ENCODE results near the gene SLC13A5.
"Not testable (repeated sequence)": the region's sequence is repeated elsewhere in the genome, so short reads cannot be mapped to it uniquely, and the experiment has no call there.

SLC13A5 gene

GRCh38 chr17:6752068-6752909 lies 39.1 kb upstream of the SLC13A5 start:
- no peak for DNase-seq (ENCODE audit: low read depth, low spot score)
- Histone ChIP-seq H3K27ac (no peak overlapping the region; the same call in 1 of the 2 replicates), H3K4me3 (no peak overlapping the region), H3K9ac (ENCODE audit: insufficient read length) (no peak overlapping the region), H3K9me3 (ENCODE audit: low read depth, low read length) (no peaks in the 10 kb centered on the region), H3K36me3 (ENCODE audit: insufficient read depth, low read length) (no peaks in the 10 kb centered on the region)
- no peak for TF ChIP-seq FOXP2 (optimal IDR thresholded peaks at IDR 0.05; ENCODE audit: control extremely low read depth, extremely low read length, insufficient read depth)
- TF ChIP-seq EZH2 (IDR thresholded peaks at IDR 0.05), result no peak
- no peak for TF ChIP-seq POLR2AphosphoS5 (IDR thresholded peaks at IDR 0.05; ENCODE audit: borderline replicate concordance, low read depth, low read length)

DNA sequence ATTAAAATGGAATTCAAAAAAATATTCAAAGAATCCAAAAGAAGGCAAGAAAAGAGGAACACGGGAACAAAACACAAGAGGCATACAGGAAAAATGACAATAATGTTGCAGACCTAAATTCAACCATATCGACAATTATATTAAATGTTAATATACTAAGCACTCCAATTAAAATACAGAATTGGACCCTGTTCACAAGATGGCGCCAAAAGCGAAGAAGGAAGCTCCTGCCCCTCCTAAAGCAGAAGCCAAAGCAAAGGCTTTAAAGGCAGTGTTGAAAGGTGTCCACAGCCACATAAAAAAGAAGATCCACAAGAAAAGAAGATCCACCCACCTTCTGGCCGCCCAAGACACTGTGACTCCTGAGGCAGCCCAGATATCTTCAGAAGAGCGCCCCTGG lies 36.4 kb upstream of the SLC13A5 start:
- TF ChIP-seq FOXP2 (optimal IDR thresholded peaks at IDR 0.05; ENCODE audit: control extremely low read depth, extremely low read length, insufficient read depth), result no peak
- no peak for TF ChIP-seq POLR2AphosphoS5 (IDR thresholded peaks at IDR 0.05; ENCODE audit: borderline replicate concordance, low read depth, low read length)
- no peak for TF ChIP-seq EZH2 (IDR thresholded peaks at IDR 0.05)
- no peak for DNase-seq (ENCODE audit: low read depth, low spot score)
- H3K27ac ChIP-seq, result no peak overlapping the region
- no peaks in the 10 kb centered on the region for H3K9me3 ChIP-seq (ENCODE audit: low read depth, low read length)
- no peaks in the 10 kb centered on the region for H3K36me3 ChIP-seq (ENCODE audit: insufficient read depth, low read length)
- no peak overlapping the region for H3K9ac ChIP-seq (ENCODE audit: insufficient read length)
- no peak overlapping the region for H3K4me3 ChIP-seq

- Histone ChIP-seq H3K36me3 (ENCODE audit: insufficient read depth, low read length) (no peaks in the 10 kb centered on the region), H3K27ac (no peak overlapping the region), H3K9ac (ENCODE audit: insufficient read length) (no peak overlapping the region), H3K4me3 (no peak overlapping the region), H3K9me3 (ENCODE audit: low read depth, low read length) (no peaks in the 10 kb centered on the region)
- no peak for DNase-seq (ENCODE audit: low read depth, low spot score)
- no peak for TF ChIP-seq EZH2 (IDR thresholded peaks at IDR 0.05)
- no peak for TF ChIP-seq POLR2AphosphoS5 (IDR thresholded peaks at IDR 0.05; ENCODE audit: borderline replicate concordance, low read depth, low read length)
- TF ChIP-seq FOXP2 (optimal IDR thresholded peaks at IDR 0.05; ENCODE audit: control extremely low read depth, extremely low read length, insufficient read depth), result no peak
These were observed 35.4 kb upstream of the SLC13A5 start for GRCh38 chr17:6748617-6749016.

DNA sequence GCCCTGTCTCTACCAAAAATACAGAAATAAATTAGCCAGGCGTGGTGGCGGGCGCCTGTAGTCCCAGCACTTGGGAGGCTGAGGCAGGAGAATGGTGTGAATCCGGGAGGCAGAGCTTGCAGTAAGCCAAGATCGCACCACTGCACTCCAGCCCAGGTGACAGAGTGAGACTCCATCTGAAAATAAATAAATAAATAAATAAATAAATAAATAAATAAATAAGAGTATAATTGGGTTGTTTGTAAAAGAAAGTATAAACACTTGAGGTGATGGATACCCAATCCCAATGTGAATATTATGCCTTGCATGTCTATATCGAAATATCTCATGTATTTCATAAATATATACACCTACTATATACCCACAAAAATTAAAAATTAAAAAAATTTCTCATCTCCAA lies 33.5 kb upstream of the SLC13A5 start:
- not testable (repeated sequence) for H3K27ac ChIP-seq; H3K36me3 ChIP-seq (ENCODE audit: insufficient read depth, low read length); H3K4me3 ChIP-seq; H3K9me3 ChIP-seq (ENCODE audit: low read depth, low read length); DNase-seq (ENCODE audit: low read depth, low spot score); H3K9ac ChIP-seq (ENCODE audit: insufficient read length)

DNA sequence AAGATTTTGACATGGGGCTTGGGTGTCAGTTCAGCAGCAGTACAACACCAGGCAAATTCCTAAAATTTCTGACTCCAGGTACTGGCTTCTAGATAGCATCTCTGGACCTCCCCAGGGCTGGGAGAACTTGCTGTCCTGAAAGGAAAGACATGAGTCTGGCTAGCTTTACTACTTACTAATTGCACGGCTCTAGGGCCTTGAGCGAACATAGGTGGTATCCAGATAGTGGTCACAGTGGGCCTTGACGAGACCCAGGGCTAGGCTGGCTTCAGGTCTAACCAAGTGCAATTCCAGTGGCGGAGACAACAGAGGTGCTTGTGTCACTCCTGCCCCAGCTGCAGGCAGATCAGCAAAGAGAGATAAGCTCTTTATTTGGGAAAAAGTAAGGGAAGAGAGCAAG lies 16.4 kb upstream of the SLC13A5 start:
- no peak overlapping the region for H3K4me3 ChIP-seq
- H3K9me3 ChIP-seq (ENCODE audit: low read depth, low read length), result no peaks in the 10 kb centered on the region
- H3K9ac ChIP-seq (ENCODE audit: insufficient read length), result no peak overlapping the region
- no peaks in the 10 kb centered on the region for H3K36me3 ChIP-seq (ENCODE audit: insufficient read depth, low read length)
- no peak overlapping the region for H3K27ac ChIP-seq
- TF ChIP-seq POLR2AphosphoS5 (IDR thresholded peaks at IDR 0.05; ENCODE audit: borderline replicate concordance, low read depth, low read length) (no peak), EZH2 (IDR thresholded peaks at IDR 0.05) (no peak), FOXP2 (optimal IDR thresholded peaks at IDR 0.05; ENCODE audit: control extremely low read depth, extremely low read length, insufficient read depth) (no peak)
- no peak for DNase-seq (ENCODE audit: low read depth, low spot score)

DNA sequence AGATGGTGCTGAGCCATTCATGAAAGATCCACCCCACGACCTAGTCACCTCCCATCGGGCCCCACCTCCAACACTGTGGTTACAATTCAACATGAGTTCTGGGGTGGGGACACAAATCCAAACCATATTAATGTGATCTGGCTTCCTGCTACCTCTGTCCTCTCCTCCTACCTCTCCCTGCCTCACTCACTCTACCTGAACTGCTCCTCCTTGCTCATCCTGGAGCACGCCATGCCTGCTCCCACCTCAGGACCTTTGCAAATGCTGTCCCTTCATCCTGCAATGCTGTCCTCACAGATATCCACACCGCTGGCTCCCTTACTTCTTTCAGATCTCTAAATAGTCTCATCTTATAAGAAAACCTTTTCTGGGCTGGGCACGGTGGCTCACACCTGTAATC lies 10.8 kb upstream of the SLC13A5 start:
- no peak overlapping the region for H3K27ac ChIP-seq
- H3K9ac ChIP-seq (ENCODE audit: insufficient read length), result no peak overlapping the region
- H3K9me3 ChIP-seq (ENCODE audit: low read depth, low read length), result no peaks in the 10 kb centered on the region
- DNase-seq (ENCODE audit: low read depth, low spot score), result no peak
- H3K36me3 ChIP-seq (ENCODE audit: insufficient read depth, low read length), result no peaks in the 10 kb centered on the region
- TF ChIP-seq EZH2 (IDR thresholded peaks at IDR 0.05), result no peak
- no peak overlapping the region for H3K4me3 ChIP-seq

DNA sequence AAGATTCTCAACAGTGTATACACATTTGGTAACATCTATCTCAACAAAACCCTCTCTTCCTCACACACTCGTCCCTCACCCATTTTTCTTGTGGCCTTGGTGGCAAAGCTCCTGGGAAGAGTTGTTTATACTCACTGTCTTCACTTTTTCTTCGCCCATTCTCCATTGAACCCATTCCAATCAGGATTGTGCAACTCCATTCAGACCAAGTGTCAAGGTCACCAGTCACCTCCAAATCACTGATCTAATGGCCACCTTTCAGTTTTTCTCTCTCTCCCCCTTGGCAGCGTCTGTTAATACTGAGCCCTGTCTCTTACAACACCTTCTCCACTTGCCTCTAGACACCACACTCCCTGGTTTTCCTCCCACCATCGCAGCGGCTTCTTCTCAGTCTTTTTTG lies 8.6 kb upstream of the SLC13A5 start:
- no peaks in the 10 kb centered on the region for H3K36me3 ChIP-seq (ENCODE audit: insufficient read depth, low read length)
- TF ChIP-seq FOXP2 (optimal IDR thresholded peaks at IDR 0.05; ENCODE audit: control extremely low read depth, extremely low read length, insufficient read depth) (no peak), POLR2AphosphoS5 (IDR thresholded peaks at IDR 0.05; ENCODE audit: borderline replicate concordance, low read depth, low read length) (no peak), EZH2 (IDR thresholded peaks at IDR 0.05) (no peak)
- no peak for DNase-seq (ENCODE audit: low read depth, low spot score)
- no peak overlapping the region for H3K9ac ChIP-seq (ENCODE audit: insufficient read length)
- no peaks in the 10 kb centered on the region for H3K9me3 ChIP-seq (ENCODE audit: low read depth, low read length)
- no peak overlapping the region for H3K4me3 ChIP-seq
- no peak overlapping the region for H3K27ac ChIP-seq

DNA sequence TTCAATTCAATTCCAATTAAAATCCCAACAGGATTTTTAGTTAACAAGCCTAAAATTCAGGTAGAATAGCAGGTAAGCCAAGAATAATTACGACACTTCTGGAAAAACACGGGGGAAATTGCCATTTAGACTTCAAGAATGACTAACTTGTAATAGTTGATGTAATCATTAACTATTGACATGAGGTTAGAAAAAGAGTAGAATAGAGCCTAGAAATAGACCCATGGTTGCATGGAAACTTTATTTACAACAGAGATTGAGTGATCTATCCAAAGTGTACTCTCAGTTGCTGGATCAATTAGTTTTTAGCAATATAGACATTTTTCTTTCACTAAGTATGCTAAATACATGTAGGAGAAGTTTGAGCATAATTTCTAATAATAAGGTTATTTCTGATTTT lies 3.6 kb upstream of the SLC13A5 start:
- no peak for DNase-seq (ENCODE audit: low read depth, low spot score)
- no peak overlapping the region for H3K27ac ChIP-seq
- H3K9ac ChIP-seq (ENCODE audit: insufficient read length), result no peak overlapping the region
- H3K9me3 ChIP-seq (ENCODE audit: low read depth, low read length), result no peaks in the 10 kb centered on the region
- TF ChIP-seq POLR2AphosphoS5 (IDR thresholded peaks at IDR 0.05; ENCODE audit: borderline replicate concordance, low read depth, low read length) (no peak), FOXP2 (optimal IDR thresholded peaks at IDR 0.05; ENCODE audit: control extremely low read depth, extremely low read length, insufficient read depth) (no peak), EZH2 (IDR thresholded peaks at IDR 0.05) (no peak)
- no peaks in the 10 kb centered on the region for H3K36me3 ChIP-seq (ENCODE audit: insufficient read depth, low read length)
- H3K4me3 ChIP-seq, result no peak overlapping the region

DNA sequence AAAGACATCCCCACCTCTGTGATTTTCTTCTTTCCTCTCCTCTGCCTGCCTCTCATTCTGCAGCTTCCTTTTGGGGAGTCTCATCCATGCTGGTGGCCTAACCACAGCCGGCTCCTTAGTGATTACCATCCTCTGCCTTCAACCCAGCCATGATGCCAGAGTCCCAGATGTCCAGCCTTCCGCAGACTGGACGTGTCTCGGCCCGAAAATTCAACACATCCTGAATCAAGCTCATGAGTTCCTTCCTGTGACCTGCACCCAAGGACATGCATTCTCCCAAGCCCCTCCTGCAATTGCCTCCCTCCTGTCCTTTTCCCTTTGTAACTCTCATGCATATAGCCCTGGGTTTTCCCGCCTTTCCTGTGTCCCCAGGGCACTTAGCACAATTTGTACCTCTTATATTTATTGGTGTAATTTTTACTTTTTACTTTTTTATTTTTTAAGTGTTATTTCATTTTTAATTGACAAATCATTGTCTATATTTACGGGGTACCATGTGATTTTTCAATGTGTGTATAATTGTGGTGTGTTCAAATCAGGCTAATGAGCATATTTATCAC lies 1.2 kb upstream of the SLC13A5 start:
- TF ChIP-seq POLR2AphosphoS5 (IDR thresholded peaks at IDR 0.05; ENCODE audit: borderline replicate concordance, low read depth, low read length), result no peak
- TF ChIP-seq FOXP2 (optimal IDR thresholded peaks at IDR 0.05; ENCODE audit: control extremely low read depth, extremely low read length, insufficient read depth), result no peak
- no peak for TF ChIP-seq EZH2 (IDR thresholded peaks at IDR 0.05)
- no peak for DNase-seq (ENCODE audit: low read depth, low spot score)
- Histone ChIP-seq H3K27ac (no peak overlapping the region), H3K9me3 (ENCODE audit: low read depth, low read length) (no peaks in the 10 kb centered on the region), H3K4me3 (no peak overlapping the region), H3K36me3 (ENCODE audit: insufficient read depth, low read length) (no peaks in the 10 kb centered on the region), H3K9ac (ENCODE audit: insufficient read length) (no peak overlapping the region)
